Measurements from ENCODE around the gene CBARP.

Gene CBARP

DNA sequence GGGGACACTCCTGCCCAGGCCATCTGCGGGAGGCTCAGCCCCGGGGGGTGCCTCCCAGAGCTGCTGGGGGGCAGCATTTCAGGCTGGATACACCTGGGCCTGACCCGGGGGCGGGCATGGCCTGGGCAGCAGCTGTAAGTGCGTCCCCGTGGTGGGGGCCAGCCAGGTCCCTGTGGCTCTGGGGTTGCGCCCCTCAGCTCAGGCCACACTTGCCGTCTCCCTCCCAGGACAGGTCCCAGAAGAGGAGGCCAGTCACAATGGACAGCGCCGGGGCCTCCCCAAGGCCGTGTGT lies 11.6 kb downstream of the CBARP start:
- DNase-seq (ENCODE audit: low read depth) = no peak

DNA sequence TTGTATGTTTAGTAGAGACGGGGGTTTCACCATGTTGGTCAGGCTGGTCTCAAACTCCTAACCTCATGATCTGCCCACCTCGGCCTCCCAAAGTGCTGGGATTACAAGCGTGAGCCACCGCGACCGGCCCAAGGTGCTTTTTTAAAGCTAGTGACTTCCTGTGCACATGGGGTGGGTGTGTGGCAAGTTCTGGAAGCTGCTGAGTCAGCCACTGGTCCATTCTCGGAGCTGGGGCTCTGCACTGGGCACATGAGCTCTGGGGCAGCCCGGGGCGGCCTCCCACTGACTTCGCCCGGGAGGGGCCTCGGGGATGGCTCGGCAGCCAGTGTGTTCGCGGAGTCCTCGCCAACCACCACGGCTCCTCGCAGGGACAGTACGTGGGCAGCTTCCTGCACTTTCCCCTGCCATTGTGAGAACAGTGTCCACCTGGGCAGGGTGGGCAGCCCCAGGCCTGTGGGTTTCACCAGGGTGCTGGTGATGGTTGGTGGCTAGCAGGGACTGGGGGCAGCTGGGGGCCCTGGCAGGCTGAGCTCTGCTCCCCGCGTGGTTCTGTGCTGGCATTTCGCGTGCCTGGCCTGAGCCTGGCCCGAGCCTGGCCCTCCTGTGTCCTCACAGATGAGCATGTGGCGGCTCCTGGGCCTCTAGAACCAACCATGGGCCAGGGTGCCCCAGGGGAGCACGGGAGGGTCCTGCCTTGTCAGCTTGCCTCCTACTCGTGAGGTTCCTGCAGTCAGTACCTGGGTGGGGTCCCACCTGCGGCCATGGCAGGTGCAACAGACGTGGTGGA lies 12.2 kb downstream of the CBARP start:
- no peak for DNase-seq (ENCODE audit: low read depth)

DNA sequence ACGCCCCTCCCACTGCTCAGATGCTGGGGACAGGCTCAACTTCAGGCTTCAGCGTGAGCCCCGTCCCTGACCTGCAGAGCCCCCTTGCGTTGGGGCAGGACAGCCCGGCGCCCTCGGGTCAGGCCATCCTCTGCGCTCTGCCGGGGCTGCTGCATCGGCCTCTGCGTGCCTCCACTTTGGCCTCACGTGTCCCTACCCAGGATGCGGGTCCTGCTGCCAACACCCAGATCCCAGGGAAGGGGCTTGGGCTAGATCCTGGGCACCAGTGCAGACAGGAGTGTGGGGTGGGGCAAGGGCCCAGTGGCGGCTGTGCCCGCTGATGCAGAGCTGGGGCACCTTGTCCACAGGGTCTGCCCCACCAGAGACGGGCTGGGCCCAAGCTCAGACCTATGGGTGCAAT lies 13.0 kb downstream of the CBARP start:
- no peak for DNase-seq (ENCODE audit: low read depth)

DNA sequence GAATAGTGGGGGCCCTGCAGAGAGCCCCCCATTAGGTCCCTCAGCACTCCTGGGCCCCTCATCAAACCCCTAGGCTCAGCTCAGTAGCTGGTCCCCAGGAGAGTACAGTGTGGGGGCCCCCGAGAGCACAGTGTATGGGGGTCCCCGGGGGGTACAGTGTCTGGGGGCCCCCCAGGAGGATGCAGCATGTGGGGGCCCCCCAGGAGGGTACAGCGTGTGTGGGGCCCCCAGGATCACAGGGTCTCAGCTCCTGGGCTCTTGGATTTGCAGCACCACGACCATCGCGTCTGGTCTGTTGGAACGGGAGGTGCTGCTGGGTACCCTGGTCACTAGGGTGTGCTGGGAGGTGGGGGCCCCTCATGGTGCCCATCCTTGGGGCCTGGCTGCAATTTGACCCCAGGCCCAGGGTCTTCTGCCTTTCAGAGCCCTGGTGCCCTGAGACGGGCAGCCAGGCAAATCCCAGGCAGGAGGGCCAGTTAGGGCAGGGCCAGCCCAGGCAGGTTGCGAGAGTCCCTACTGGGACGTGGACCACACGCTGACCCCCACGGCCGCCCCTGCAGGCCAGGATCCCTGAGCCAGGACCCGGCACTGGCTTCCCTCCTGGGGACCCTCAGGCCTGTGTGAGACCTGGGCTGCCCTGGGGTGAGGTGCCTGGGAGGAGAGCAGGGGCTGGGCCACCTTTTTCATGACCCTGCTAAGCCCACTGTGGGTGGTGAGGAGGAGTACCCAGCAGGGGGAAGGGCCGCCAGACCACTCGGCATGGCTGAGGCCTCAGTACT lies 13.6 kb downstream of the CBARP start:
- DNase-seq (ENCODE audit: low read depth) = no peak

DNA sequence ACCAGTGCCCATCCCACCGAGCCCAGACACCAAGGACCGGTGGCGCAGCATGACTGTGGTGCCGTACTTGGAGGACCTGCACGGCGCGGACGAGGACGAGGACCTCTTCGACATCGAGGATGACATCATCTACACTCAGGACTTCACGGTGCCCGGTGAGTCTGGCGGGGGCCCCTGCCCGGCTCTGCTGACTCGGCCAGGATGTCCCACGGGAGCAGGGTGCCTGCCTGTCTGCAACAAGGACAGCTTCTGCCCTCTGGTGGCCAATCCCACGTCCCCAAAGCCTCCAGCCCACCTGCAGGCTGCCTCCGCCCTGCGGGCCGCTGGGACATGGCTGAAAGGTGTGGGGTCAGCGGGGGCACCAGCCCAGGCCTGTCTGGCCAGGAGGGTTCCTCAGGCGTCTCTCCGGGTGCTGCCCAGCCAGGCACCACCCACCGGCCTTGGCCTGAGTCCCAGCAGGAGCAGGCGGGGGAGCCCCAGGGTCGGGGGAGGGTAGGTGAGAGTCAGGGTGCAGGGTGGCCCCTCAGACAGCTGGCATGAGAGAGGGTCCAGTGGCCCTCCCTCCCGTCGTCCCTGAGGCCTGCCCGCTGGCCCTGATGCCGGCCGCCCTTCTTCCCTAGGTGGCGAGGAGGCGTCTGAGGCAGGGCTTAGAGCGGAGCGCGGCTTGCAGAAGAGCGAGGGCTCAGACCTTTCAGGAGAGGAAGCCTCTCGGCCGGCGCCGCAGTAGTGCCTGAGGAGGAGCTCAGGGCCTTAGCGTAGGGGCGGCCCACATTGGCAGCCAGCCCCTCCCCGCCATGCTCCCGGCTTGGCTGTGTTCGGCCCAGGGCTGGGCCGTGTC lies 14.6 kb downstream of the CBARP start:
- DNase-seq (ENCODE audit: low read depth) = no peak

DNA sequence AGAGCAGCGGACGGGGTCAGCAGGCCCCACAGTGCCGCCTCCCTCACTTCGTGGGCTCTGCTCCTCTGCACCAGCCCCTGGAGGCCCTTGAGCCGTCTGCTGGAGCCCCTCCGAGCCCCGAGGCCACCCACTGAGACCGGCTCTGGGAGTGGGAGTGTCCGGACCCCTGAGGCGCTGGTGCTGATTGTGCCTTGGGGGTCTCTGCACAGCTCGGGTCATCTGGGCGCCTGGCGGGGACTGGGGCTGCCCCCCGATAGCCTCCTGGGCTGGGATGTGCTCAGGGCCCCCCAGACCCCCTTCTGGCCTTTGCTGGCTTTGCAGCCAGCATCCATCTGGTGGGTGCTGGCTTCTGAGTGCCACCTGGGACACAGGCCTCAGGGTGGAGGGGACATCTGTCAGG lies 15.4 kb downstream of the CBARP start:
- DNase-seq (ENCODE audit: low read depth) = no peak

DNA sequence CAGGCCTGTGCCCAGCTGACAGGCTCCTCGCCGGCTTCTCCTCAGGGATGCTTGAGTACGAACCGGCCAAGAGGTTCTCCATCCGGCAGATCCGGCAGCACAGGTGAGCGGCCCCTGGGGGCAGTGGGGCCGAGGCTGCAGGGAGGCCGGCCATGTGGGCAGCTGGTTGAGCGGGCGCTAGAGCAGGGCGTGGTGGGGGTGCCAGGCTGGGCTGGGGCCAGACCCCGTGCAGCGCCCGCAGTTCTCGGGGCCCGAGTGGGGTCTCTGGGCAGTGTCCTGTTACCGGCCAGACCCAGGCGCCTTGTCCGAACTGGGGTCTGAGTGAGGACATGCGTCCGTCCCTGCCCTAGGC lies 15.9 kb downstream of the CBARP start:
- no peak for DNase-seq (ENCODE audit: low read depth)

DNA sequence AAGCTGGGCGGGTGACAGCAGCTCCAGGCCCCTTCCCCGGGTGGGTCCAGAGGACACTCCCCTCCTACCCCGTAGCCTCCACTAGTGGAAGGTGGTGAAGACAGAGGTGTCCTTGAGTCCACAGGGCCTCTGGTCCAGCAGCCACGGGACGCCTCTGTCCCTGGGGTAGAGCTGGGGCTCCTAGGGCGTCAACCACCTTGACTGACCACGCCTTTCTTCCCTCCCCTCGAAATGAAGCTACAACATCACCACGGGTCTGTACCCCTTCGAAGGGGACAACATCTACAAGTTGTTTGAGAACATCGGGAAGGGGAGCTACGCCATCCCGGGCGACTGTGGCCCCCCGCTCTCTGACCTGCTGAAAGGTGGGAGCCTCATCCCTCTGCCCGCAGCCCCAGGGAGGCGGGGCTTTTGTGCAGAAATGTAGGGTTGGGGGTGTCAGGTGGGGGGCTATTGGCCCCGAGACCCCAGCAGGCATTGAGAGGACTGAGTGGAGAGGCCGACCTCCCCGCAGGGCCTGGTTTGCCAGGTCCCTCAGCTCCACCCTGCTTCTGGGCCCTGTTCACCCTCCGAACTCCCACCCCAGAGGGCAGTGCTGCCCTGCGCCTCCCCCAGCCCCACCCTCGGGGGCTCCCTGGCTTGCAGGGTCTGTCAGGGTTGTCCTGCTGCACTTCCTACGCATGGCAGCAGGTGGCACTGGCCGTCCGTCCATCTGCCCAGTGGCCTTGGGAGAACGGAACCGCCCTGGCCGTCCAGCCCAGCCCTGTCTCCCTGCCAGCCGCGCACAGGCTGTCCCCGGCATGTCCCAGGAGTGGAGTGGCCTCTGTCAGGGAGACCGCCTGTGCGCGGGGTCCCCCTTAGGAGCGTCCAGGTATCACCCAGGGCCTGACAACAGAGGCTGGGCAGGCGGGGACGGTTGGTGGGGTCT lies 16.6 kb downstream of the CBARP start:
- DNase-seq (ENCODE audit: low read depth) = no peak

DNA sequence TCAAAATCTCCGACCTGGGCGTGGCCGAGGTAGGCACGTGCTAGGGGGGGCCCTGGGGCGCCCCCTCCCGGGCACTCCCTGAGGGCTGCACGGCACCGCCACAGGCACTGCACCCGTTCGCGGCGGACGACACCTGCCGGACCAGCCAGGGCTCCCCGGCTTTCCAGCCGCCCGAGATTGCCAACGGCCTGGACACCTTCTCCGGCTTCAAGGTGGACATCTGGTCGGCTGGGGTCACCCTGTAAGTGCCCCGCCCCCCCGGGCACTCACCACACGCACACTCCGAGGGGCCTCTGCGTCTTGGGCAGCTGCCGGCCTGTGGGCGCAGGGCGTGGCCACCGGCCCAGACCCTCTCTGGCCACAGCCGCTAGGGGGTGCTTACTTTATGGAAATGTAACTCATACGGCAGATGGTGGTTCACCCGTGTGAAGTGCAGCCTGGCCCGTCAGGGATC lies 17.3 kb downstream of the CBARP start:
- no peak for DNase-seq (ENCODE audit: low read depth)

DNA sequence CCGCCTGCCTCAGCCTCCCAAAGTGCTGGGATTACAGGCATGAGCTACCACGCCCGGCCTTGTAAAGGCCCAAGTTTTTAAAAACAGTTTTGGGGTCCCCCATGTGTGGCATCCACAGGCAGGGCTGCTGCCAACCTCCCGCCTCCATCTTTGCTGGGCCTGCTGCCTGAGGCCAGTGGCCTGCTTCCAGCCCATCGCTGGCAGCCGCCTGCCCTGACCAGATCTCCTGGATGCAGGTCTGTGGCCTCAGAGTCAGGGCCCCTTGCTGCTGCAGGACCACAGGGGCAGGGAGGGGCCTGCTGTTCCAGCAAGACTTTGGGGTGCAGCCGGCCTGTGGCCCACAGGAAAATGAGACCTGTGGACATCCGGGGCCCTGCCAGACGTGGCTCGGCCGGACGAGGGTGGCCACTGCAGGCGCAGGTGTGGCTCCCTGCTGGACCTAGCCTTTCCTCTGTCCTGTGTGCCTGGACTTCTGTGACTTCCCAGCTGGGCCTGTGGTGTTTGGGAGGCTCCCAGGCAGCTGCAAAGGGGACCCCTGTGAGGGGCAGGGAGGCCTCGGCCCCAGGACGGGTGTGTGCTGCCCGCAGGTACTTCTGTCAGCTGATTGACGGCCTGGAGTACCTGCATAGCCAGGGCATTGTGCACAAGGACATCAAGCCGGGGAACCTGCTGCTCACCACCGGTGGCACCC lies 17.9 kb downstream of the CBARP start:
- no peak for DNase-seq (ENCODE audit: low read depth)

DNA sequence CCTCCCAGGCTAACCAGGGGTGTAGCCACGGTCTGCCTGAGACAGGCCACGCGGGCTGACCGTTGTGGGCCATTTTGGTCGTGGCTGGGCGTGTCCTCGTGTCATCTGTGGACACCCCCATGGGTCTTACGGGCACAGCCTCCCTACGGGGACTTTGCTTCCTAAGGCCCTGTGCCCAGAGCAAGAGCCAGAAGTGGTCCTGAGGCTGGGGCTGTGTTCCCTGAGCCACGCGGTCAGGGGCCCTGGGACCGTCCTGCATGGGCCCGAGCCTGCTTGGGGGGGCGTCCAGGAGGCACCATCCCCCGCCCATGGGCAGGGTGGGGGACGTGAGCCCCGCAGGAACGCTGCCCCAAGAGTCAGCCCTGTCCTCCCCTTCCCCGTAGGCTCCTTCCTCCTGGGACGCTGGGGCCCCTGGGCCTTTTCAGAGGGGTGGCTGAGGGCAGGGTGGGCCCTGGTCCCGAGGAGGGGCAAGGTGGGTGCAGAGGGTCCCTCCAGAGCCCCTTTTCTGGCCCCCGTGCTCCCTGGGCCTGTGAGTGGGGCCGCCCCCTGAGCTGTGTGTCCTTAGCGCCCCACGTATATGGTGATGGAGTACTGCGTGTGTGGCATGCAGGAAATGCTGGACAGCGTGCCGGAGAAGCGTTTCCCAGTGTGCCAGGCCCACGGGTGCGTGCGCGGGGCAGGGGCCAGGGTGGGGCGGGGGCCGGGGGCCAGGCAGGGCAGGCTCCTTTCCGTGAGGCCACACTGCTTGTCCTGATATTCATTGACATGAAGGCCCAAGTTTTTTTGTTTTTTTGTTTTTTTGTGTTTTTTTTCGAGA lies 18.8 kb downstream of the CBARP start:
- DNase-seq (ENCODE audit: low read depth) = no peak

DNA sequence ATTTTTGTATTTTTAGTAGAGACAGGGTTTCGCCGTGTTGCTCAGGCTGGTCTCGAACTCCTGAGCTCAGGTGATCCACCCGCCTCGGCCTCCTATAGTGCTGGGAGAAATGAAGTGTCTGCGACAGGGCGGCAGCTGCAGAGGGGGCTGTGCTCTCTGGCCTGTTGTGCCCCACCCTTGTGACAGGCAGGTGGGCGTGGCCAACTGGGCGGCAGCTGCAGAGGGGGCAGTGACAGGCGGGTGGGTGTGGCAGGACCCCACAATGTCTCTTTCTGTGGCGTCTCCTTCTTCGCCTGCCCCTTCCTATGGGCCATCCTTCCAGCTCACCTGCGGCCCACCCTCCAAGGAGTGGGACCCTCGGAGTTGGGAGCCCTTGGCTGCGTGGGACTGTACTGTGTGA lies 20.4 kb downstream of the CBARP start:
- no peak for DNase-seq (ENCODE audit: low read depth)

DNA sequence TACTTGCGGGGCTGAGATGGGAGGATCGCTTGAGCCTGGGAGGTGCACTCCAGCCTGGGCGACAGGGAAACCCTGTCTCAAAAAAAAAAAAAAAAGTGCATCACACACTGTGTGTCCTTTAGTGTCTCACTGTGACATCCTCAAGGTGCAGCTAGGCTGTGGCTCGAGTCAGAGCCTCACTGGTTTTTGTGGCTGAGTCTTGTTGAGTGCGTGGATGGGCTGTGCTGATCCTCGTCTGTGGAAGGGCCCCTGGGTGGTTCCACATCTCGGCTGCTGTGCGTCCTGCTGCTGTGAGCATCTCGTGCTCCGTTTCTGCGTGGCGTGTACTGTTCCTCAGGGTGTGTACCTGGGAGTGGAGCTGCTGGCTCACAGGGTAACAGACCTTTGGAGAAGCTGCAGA lies 21.0 kb downstream of the CBARP start:
- no peak for DNase-seq (ENCODE audit: low read depth)

DNA sequence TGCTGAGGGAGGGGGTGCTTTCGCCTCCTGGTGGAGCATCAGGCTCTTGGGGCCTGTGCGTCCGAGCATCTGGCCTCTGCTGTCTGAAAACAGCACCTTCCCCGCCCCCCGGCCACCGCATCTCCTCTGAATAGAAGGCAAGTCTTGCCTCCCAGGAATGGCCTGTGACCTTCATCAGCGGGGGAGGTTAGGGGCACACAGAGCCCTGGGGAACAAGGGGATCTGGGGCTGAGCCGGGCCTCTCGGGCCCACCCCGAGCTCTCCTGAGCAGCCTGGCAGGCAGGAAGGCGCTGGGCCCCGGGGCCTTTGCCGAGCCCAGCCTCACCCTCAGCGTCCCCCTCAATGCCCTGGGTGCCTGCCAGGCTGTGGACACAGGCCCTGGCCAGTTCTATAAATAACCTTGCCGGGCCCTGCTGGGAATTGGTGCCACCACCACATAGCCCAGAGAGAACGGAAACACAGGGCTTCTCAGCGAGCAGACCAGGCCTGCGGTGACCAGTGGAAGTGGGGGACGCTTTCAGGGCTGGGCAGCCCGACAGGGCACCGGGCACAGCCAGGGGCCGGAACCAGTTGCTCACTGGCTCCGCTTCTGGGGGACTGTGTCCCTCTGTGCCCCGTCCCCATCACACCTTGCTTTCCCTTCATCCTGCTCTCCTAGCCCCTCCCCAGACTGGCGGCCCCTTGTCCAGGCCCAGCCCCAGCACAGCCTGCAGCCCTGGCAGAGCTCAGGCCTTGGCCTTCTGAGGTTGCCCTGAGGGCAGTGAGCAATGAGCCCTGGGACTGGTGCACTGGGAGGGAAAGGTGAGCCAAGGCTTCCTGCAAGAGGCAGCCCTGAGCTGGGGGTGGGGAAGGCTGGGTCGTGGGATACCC lies 22.7 kb downstream of the CBARP start:
- DNase-seq (ENCODE audit: low read depth) = no peak

DNA sequence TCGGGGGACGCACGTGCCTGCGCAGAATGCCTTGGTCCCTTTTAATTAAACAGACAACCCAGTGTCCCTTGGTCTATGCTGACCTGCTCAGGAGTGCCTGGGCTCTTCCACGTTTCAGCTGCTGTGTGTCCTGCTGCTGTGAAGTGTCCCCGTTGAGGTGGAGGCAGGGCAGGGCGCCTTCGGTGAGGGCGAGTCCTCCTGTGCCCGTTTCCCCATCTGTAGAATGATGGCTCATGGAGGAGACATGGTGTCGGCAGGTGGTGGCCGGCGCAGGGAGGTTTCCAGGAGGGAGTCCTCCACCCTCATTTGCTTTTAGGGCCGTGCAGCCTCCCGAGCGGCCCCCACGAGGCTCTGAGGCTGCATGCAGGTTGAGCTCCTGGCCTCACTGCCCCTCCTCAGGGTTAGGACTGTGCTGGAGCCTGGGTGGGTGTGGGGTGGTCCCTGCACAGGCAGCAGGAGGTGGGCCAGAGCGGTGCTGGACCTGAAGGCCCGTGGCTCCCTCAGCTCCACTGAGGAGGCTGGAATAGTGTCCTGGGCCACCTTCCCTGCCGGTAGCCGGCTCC lies 23.4 kb downstream of the CBARP start:
- DNase-seq (ENCODE audit: low read depth) = no peak

DNA sequence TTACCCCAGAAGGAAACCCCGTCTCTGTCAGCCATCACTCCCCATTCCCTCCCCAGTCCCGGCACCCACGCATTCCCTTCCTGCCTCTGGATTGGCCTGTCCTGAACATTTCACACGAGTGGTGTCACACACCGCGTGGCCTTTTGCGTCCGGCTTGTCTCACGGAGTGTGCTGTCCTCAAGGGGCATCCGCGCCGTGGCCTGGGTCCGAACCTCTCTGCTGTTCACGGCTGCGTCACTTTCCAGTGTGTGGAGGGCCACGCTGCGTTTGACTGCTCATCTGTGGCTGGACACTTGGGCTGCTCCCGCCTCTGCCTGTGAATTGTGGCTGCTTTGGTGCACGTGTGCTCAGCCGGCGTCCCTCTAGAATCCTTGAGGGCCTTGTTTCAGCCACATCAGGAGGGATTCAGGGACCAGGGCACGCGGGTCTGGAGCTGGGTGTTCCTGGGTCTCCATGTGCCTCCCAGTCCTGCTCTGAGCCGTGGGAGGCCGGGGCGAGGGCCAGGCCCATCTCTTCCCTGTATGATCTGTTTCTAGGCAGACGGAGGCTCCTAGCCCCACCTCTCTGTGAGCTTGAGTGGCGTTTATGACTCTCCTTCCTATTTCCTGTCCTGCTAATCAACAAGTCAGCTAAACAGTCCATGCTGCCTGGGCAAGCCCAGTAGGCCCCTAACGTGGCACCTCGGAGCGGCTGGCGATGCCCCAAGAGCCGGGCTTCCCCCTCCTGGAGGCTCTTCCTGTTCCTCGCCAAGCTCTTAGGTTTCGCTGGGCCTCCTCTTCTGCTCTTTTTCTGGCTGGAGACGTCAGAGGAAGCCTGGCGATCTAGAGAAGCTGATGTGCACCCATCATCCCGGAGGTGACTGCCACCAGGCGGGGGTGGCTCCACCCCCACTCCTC lies 24.2 kb downstream of the CBARP start:
- DNase-seq (ENCODE audit: low read depth) = no peak

DNA sequence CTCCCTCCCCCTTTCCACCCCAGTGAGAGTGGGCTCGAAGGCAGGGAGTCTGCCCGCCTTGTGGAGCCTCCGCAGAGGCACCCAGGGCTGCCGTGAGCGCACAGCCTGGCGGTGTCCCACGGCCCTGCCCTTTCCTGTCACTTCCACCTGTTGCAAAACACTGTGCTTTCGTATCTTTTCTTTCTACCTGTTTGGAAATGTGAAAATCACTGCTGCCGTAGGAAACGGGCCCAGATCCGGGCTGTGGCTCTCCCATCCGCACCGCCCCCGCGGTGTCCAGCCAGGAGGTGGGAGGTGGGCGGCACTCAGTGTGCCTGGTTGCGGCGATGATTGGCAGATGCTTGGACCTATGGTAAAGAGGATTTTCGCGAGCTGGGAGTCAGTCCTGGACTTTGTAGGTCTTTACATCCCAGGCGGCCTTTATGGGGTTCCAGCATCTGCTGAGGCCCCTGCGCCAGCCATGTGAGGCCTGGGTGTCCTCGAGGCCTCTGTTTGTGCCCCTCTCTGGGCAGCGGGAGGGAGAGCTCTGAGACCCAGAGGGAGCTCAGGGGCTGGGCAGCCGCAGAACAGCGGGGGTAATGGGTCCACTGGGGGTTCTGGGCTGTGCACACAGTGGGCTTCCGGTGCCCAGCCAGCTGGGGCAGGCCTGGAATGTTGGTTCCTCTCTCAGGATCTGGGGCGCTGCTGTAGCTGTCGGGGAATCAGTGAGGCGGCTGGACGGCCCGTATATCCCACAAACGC lies 26.1 kb downstream of the CBARP start:
- DNase-seq (ENCODE audit: low read depth) = no peak

Measured in stimulated activated CD8-positive, alpha-beta memory T cell treated with anti-CD3 and anti-CD28 coated beads, Interleukin-7, amount 100 ng/mL, for 24 hours (primary cell).